HG03460 (cell line): Measurements from ENCODE around the gene SLC22A25.
"Not testable (repeated sequence)": the region's sequence is repeated elsewhere in the genome, so short reads cannot be mapped to it uniquely, and the experiment has no call there.

Source experiments
- ATAC-seq: cut with Tn5 transposase; IDR thresholded peaks from one replicate; pipeline ENCODE4 v1.9.1; 2021; ENCODE audit not compliant: unreplicated experiment

Gene SLC22A25

DNA sequence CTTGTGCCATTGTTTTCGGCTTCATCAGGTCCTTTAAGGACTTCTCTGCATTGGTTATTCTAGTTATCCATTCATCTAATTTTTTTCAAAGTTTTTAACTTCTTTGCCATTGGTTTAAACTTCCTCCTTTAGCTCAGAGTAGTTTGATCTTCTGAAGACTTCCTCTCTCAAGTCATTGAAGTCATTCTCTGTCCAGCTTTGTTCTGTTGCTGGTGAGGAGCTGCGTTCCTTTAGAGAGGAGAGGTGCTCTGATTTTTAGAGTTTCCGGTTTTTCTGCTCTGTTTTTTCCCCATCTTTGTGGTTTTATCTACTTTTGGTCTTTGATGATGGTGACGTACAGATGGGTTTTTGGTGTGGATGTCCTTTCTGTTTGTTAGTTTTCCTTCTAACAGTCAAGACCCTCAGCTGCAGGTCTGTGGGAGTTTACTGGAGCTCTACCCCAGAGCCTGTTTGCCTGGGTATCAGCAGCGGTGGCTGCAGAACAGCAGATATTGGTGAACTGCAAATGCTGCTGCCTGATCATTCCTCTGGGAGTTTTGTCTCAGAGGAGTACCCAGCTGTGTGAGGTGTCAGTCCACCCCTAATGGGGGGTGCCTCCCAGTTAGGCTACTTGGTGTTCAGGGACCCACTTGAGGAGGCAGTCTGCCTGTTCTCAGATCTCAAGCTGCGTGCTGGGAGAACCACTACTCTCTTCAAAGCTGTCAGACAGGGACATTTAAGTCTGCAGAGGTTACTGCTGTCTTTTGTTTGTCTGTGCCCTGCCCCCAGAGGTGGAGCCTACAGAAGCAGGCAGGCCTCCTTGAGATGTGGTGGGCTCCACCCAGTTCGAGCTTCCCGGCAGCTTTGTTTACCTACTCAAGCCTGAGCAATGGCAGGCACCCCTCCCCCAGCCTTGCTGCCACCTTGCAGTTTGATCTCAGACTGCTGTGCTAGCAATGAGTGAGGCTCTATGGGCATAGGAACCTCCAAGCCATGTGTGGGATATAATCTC lies 7.6 kb downstream of the SLC22A25 start:
- not testable (repeated sequence) for ATAC-seq

DNA sequence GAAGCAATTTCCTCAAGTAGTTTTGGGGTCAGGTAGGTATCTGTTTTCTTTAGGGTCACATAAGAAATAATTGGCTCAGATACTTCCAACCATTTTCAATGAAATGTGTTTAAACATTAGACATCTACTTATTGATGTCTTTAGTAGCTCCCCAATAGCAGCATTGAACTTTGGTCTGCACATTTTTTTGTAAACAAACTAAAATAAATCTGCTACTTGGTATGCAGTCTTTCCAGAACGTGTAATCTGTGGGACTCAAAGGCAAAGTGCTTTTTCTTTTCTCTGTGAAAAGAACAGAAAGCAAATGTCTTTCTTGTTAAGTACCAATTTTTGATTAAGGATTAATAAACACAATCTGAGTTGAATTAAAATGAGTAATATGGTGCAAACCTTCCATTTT lies 13.6 kb downstream of the SLC22A25 start:
- no peak for ATAC-seq

DNA sequence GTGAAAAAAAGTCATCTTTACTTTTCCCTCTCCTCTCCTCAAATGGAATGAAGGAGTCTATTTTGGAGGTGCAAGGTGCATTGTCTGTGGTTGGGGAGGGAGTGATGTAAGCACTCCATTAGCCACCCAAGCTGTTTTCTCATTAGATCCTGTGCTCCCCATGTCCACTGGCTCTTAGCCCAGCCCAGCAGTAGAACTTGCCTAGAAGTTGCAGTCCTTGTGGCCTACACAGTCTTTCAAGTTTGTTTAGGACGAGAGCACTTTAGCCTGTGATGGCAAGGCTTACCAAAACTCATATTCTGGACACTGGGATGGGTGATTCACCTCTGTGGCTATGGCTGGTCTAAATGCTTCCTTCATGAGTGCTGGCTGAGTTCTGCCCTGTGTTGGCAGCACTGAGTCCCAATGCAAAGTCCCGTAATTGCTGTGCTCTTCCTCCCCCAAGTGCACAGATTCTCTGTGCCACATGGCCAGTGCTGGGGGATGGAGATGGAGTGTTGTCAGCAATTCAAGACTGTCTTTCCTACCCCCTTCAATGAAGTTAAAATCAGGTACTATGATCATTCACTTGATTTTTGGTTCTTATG lies 15.8 kb downstream of the SLC22A25 start:
- ATAC-seq: no peak

DNA sequence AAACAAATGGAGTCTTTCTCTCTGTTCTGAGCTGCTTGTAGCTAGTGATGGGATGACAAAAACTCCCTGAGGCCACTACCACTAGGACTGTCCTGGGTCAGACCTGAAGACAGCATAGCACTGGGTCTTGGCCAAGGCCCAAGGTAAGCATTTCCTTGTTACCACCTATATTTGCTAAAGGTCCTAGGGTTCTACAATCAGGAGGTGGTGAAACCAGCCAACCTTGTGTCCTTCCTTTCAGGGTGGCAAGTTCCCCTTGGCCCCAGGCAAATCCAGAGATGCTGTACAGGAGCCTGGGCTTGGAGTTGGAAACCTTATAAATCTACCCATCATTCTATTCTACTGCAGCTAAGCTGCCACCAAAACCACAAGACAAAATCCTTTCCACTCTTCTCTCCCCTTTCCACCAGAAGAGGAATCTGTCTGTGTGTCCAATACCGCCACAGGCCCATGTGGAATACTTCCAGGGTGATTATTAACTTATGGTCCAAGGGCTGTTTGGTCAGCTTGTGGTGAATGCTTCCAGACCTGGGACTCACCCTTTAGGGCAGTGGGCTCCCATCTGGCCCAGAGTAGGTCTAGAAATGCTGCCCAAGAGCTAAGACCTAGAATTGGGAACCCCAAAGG lies 16.8 kb downstream of the SLC22A25 start:
- ATAC-seq: no peak

DNA sequence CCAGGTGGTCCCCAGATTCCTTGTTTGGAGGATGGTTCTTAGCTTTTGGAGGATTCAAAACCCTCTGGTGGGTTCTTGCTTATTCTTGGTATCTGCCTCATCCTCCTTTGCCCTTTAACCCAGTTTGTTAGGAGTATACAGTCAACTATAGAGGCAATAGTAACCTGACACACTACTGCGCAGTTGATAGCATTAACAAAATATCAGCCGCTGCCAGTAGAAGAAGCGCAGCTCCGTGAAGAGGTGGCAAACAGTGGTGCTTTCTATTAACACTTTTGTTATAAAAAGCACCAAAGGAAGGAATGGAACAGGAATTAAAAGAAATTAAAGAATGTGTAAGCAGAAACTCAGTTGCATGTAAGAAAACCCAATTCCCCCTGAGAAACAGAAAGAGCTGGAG lies 29.3 kb downstream of the SLC22A25 start:
- no peak for ATAC-seq

DNA sequence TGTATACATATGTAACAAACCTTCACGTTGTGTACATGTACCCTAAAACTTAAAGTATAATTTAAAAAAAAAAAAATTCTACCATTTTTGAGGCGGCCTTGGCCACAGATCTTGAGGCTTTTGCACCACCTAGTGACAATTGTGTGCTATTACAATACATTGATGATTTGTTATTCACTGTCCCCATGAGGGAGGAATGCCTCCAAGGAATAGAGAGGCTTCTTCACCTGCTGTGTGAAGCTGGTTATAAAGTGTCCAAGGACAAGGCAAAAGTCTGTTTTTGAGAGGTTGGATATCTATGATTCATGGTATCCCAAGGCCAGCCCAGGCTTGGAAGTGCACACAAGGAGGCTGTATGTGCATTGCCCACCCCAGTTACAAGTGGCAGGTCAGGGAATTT lies 30.7 kb downstream of the SLC22A25 start:
- ATAC-seq: no peak

DNA sequence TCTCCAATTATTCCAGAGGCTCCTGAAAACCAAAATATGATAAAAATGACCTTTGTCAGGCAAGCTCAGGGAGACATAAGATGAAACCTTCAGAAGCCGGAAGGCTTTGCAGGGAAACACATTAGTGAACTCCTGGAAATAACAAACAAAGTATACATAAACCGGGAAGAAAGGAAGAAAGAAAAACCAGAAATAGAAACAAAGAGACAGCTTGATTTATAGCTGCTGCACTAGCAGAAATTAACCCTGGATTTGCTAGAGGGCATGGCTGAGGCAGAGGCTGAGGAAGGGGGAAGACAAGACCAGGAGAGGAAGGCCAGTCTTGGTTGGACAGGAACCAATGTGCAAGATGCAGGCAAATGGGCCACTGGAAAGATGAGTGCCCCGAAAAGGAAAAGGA lies 33.3 kb downstream of the SLC22A25 start:
- ATAC-seq: no peak
